Stomach (tissue), 4 donors: ENCODE data around the gene CCNYL1.

Source experiments
- EP300 ChIP-seq: sonication (generic); formaldehyde crosslinking; IDR thresholded peaks from one replicate; pipeline ENCODE4 v1.6.1; 2017; ENCODE audit warnings: antibody characterized with exemption
- POLR2A ChIP-seq, 4 donors: fragments of 450-650 bp; IDR thresholded peaks; one replicate each; pipeline ENCODE4 v1.6.1; 2016; ENCODE audit warnings: antibody characterized with exemption in 4 of 4, control low read depth in 2 of 4, mild to moderate bottlenecking in 1 of 4, moderate library complexity in 1 of 4
- POLR2AphosphoS5 ChIP-seq, 3 donors: sonication (generic); formaldehyde crosslinking; IDR thresholded peaks; one replicate each; pipeline ENCODE4 v1.6.1; 2016; ENCODE audit warnings: antibody characterized with exemption in 3 of 3
- TF ChIP-seq, protein P1 (sequence below), 7 experiments: fragments of 450-650 bp in 4 of 7; fragments of 200-600 bp in 3 of 7; sonication (generic) in 3 of 7; IDR thresholded peaks; one replicate each; pipeline ENCODE4 v1.5.1; 2016 to 2019; ENCODE audit warnings: antibody characterized with exemption in 7 of 7, control low read depth in 2 of 7, mild to moderate bottlenecking in 1 of 7

DNA sequence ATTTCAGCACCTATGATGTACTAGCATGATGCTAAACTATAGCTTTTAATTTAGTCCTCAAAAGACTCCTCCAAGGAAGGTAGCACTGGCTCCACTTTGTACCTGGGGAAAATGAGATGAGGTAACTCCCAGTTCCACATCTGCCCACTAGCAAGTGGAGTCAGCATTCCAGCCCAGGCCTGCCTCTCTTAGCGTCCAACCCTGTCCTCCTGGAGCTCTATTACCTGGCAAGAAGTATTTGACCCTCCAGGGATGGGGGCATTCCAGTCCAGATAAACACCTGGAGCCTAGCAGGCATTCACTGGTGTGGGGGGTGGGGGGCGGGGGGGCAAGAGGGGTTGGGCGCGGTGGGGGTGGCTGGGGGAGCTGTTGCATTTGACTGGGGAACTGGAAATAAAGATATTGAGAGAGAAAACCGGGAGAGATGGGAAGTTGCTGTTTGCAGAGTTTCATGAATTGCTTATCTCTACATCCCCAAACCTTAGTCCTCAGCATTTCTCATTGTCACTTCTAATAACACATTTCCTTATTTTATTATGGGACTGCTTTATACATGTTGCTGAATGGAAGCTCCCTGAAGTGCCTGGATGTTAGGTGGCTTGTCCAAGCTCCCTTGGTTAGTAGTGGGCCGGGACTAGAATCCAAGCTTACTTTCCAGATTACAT is 80.3 kb downstream of the CCNYL1 start:
- TF ChIP-seq, protein P1, sequence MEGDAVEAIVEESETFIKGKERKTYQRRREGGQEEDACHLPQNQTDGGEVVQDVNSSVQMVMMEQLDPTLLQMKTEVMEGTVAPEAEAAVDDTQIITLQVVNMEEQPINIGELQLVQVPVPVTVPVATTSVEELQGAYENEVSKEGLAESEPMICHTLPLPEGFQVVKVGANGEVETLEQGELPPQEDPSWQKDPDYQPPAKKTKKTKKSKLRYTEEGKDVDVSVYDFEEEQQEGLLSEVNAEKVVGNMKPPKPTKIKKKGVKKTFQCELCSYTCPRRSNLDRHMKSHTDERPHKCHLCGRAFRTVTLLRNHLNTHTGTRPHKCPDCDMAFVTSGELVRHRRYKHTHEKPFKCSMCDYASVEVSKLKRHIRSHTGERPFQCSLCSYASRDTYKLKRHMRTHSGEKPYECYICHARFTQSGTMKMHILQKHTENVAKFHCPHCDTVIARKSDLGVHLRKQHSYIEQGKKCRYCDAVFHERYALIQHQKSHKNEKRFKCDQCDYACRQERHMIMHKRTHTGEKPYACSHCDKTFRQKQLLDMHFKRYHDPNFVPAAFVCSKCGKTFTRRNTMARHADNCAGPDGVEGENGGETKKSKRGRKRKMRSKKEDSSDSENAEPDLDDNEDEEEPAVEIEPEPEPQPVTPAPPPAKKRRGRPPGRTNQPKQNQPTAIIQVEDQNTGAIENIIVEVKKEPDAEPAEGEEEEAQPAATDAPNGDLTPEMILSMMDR (IDR thresholded peaks at IDR 0.05), result no peak
- no peak for TF ChIP-seq EP300
- no peak for TF ChIP-seq POLR2AphosphoS5 (IDR thresholded peaks at IDR 0.05)
- TF ChIP-seq POLR2A (IDR thresholded peaks at IDR 0.05), result no peak
